GM10248 (cell line): Measurements from ENCODE around the gene SBSN.

Experiments used
- CTCF ChIA-PET: fragments of 300-600 bp; sonication (Branson Sonifier 250); formaldehyde crosslinking; extraction: SDS; loops from one replicate; lab custom pipeline; 2021; ENCODE audit warnings: antibody characterized with exemption; lab: Yijun Ruan, JAX
- POLR2A ChIA-PET: fragments of 350-650 bp; sonication (Branson Sonifier 250); formaldehyde crosslinking; extraction: SDS; loops from one replicate; lab custom pipeline; 2020; ENCODE audit warnings: antibody characterized with exemption; lab: Yijun Ruan, JAX
- DNase-seq: peaks from one replicate; pipeline ENCODE4 v3.0.0; 2012; ENCODE audit errors: extremely low spot score
- CTCF ChIP-seq: IDR thresholded peaks from 2 replicates; pipeline ENCODE4 v1.5.1; 2012; ENCODE audit warnings: mild to moderate bottlenecking, low read depth; ENCODE audit errors: extremely low read depth, missing control alignments, control extremely low read depth

Gene SBSN

DNA sequence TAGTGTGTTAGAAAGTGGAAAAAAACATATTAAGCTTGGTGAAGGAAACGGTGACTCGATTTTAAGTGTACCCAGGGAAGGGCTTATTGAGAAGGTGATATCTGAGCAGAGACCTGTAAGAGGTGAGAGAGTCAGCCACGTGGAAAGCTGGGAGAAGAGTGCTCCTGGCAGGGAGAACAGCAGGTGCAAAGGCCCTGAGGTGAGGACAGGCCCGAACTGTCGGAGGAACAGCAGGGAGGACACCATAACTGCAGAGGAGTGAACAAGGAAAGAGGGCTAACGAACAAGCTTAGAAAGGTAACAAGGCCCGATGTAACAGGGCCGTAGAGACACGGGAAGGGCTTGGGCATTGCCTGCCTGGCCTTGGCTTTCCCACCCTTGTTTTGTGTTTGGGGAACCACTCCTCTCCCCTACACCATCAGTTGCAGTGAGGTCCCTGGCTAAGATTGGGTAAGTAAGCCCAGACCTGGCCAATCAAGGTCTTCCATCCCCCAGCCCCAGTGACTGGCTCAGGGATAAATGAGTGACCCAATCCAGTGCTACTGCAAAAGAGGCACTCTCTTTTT is 28.0 kb upstream of the SBSN start:
- CTCF ChIA-PET: interaction anchor here (0.7 to 4.7 kb wide), 6 partner anchors 8 to 61 kb away, joined by 3 to 44 read pairs (median 5); no protein-coding TSS in a partner anchor
- TF ChIP-seq CTCF: no peak
- DNase-seq: no peak
- POLR2A ChIA-PET: no interaction called here

- CTCF ChIA-PET: interaction anchor here (1.0 to 4.7 kb wide), 5 partner anchors 7 to 99 kb away, joined by 3 to 44 read pairs (median 6); no protein-coding TSS in a partner anchor
- DNase-seq: no peak
- TF ChIP-seq CTCF: peak; percentile 34
- POLR2A ChIA-PET: no interaction called here
Measured at GRCh38 chr19:35555301-35556005, 27.3 kb upstream of the SBSN start.

DNA sequence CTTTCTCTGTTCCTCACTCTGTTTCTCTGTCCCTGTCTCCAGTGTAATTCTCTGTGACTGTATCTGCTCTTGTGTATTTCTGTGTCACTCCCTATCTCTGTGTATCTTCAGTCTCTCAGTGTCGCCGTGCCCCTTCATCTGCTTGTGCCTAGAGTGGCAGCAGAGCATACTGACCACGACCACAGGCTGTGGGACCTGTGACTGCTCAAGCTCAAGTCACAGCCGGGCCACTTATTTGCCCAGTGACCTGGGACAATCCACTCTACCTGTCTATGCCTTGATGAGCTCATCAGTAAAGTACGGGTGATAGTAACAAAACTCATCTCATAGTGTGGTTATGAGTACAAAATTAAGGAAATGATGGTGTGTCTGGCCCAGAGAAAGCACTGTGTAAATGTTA is 26.0 kb upstream of the SBSN start:
- ChIA-PET CTCF (interaction anchor here (1.0 kb wide), 1 partner anchor 100 kb away, joined by 3 read pairs; no protein-coding TSS in a partner anchor), POLR2A (no interaction called here)
- TF ChIP-seq CTCF: no peak
- DNase-seq: no peak

DNA sequence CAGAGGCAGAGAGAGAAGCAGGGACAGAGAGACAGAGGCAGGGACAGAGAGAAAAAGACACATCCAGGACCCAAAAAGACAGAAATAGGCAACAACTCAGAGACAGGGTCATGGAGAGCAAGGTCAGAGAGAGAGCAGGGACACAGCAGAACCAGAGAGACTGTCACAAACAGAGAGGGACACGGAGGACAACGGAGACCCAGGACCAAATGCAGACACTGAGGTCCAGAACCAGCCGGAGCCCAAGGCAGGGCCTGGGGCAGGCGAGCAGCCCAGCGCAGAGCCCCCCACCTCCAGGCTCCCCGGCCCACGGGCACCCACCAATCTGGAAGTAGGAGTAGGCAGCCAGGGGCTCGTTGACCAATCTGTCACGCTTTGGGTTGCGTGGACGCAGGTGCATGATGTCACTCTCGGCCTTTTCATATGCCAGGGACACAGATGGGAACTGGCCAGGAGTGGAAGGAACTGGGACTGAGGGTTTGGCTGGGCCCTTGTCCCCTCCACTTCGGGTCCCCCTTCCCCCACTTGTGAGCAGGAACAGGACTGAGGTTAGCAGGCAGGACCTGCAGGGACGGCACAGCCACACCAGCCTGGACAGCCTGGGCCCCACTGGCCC is 25.4 kb upstream of the SBSN start:
- DNase-seq: no peak
- no peak for TF ChIP-seq CTCF
- ChIA-PET CTCF (no interaction called here), POLR2A (no interaction called here)

DNA sequence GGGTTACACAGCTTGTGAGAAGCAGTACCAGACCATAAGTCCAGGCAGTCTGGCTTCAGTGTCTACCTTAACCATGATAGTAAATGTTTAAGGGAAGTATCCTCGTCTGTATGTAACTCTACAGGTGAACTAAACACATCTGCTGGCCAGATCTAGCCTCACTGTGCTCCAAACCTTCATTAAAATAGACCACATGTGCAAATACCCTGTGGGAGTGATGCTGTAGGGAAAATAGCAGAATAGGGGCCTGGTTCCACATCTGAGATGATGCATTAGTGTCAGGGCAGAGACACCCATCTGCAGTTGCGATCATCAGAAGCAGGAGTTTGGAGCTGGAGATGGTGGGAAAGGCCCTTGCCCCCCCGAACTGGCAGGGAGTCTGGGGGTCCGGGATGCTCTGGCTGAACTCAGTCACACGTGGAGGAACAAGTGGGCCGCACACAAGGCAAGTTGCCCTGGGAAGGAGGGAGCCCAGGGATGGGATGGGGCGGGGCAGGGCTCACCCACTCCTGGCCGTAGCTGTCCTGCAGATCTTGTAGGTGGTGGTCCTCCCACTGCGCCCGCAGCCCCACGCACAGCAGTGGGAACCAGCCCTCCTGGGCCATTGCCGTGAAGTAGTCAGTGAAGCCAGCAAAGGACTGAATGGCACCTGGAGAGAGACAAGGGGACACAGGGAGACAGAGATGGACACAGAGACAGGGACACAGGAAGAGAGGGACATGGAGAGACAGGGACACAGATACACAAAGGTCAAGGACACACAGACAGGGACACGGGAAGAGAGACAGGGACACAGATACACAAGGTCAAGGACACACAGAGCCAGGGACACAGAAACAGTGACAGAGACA is 24.6 kb upstream of the SBSN start:
- ChIA-PET POLR2A (no interaction called here), CTCF (no interaction called here)
- TF ChIP-seq CTCF: no peak
- no peak for DNase-seq
